GM19467 (cell line): ENCODE data around the gene ECT2.
"Not testable (repeated sequence)": the region's sequence is repeated elsewhere in the genome, so short reads cannot be mapped to it uniquely, and the experiment has no call there.

Experiments
- ATAC-seq: cut with Tn5 transposase; IDR thresholded peaks from one replicate; pipeline ENCODE4 v1.9.1; 2021; ENCODE audit warnings: mild to moderate bottlenecking, moderate library complexity; ENCODE audit not compliant: unreplicated experiment

The ECT2 gene

DNA sequence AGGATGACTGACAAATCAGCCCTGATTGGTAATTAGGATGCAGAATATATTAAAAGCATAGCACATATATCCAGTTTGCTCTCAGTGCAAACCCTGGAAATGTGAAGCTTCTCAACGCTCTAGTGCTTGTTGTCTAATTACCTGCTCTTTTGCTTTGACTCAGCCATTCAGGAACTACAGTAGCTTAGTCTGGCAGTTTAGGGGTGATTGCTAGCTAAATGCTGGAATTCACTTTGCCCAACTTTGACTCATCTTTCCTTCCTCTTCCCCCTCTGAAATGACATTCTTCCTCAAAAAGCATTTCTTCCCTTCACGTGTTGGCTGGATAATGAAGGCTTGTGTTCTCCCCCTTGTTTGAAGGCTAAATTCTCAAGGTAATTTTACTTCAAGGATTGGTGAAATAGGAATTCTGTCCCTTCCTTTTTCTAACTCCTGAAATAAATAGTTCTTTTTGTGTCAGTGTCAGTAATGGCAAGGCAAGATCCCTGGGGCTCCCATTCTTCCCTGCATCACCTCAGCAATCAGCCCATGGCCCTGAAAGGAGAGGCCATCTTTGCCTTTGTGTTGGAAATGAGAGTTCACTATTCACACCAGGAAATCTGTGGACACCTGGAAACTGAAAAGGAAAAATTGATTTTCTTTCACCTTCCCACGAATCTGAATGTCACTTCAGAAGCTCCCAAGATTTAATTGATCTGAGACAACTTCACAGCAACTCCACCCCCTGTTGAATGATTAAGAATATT is 103.6 kb downstream of the ECT2 start:
- no peak for ATAC-seq

DNA sequence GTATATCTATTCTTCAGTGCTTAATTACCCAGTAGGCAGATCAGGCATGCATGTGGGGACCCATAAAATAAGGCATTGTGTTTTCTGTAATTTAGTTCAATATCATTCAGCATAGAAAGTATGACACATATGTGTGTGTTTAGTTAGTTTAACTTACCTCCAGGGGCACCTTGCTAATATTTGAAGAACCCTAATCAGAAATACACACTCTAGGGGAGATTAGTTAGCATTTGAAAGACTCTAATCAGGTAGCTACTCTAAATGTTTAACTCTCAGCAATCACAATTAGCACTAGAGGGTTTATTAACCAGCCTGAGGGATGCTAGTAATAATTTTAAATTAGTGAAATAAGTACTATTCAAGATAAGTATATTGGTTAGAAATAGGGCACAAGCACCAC is 104.5 kb downstream of the ECT2 start:
- ATAC-seq: no peak

DNA sequence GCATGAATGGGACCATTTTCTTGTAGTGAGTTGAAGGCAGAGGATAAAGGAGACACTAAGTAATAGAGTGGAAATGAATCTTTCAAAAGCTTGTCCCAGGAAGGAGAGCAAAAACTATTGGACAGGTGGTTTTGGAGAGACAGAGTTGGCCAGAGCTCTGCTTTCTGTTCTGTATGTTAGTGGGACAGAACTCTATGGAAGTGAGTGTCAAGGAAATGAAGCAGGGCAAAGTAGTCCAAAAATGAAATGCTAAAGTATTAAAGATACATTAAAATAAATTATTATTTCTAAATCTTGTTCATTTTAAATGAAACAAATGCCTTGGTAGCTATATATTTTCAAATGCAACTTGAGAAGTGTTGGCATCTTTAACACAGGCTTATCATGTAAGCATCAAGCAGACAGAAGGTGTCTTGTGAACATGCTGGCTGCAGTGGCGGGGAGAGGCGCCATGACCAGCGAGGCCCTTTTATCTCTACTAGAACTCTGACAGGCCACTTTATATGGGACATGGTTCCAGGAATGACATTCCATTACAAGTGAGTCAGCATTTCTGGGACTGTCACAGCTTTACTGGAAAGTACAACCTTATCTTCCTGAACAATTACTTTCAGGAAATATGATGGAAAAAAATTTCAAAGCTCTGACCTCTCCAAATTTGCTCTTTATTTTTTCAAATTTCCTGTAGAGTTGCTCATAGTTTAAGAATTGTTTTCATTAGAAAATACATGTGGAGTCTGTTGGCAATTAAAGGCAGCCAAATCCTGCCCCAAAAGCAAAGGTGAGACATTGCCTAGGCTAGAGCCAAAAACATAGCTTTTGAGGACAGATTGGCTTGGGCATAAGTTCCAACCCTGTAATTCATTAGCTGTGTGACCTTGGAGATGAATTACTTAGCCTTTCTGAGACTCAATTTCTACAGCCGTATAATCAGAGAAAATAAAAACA is 106.5 kb downstream of the ECT2 start:
- ATAC-seq: no peak

DNA sequence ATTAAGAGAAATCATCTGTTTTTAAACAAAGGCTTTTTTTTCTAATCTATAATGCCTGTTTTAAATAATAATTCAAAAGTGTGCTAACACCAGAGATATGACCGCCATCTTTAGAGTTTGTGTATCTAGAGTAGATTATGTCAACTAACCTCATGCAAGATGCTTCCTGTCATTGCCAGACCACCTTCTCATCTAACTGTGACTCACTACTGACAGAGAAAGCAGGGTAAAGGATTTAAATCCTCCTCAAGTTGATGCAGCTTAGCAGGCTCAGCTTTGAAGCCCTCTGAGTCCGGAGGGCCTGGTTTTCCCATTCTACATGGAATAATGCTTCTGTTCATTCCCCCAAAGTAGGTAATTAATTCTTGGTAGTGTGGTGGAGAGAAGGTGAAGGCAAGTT is 108.5 kb downstream of the ECT2 start:
- ATAC-seq: no peak

DNA sequence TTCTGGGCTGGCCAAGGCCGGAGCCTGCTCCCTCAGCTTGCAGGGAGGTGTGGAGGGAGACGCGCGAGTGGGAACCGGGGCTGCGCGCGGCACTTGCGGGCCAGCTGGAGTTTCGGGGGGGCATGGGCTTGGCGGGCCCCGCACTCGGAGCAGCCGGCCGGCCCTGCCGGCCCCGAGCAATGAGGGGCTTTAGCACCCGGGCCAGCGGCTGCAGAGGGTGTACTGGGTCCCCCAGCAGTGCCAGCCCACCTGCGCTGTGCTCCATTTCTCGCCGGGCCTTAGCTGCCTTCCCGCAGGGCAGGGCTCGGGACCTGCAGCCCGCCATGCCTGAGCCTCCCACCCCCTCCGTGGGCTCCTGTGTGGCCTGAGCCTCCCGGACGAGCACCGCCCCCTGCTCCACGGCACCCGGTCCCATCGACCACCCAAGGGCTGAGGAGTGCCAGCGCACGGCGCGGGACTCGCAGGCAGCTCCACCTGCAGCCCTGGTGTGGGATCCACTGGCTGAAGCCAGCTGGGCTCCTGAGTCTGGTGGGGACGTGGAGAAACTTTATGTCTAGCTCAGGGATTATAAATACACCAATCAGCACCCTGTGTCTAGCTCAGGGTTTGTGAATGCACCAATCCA is 116.3 kb downstream of the ECT2 start:
- not testable (repeated sequence) for ATAC-seq

DNA sequence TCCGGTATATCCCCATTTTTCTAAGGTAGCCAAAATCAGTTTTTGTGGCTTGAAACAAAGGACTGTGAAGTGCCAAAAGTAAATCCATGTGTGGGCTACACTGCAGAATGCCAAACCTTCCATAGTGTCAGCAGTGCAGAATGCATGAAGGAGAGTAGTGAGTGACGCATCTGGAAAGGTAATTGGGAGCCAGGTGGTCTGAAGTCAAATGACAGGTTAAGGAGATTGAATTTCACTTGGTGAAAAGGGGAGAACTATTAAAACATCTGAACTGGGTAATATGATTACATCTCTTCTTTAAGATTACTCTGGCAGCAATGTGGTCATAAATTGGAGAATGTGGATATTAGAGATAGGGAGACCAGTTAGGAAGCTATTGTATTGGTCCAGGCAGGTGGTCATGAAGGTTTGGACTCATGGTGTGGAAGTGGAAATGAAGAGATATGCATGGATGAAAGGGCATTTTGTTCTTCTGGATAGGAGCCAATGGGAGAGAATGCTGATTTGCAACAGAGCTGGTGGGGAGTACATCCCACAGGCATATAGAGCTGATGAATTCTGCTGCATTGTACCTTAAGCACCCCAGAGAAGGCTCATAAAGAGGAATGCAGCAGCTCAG is 118.2 kb downstream of the ECT2 start:
- no peak for ATAC-seq

DNA sequence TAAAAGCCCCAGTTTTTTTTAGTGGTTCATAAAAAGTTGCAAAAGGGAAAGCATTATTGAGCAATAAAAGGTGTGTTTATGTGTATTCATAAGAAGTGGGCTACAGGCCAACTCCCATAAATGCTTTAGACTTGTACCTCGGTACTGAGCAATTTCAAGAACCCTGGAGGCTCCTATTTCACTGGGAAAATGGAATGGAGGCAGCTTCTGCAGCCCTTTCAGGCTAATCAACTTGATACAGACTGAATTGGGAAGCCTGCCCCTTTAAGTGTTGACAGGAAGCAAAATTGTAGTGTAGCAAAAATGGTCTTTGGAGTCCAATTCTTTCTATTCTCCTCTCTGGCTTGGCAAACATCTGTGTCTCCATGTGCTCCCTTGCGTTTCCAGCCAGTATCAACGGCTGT is 118.8 kb downstream of the ECT2 start:
- ATAC-seq: no peak

DNA sequence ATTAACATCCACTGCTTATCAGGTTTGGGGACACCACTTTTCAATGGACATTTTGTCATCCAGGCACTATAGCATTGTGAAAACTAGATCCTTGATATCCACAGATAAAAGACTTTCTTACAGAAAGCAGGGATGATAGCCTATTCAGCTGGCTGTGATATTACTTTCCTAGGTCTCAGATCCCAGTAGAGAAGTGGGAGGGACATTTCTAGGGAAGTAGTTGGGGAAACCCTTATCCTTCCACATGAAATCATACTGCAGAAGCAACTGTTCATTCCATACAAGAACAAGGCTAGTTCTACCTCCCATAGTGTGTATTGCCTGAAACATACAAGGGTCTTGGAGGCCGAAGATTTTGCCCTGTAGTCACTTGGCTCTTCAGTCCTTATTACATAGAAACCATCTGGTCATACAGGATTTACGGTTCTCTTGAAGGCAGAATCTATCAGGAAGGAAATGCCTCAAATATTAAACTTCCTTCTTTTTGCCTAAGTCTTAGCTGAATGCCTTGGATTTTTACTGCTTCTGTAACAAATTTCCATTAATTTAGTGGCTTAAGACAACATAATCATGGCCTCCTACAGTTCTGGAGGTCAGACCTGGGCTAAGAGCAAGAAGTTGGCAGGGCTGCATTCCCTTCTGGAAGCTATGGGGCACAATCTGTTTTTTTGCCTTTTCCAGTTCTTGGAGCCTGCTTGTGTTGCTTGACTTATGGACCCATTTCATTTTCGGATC is 119.4 kb downstream of the ECT2 start:
- ATAC-seq: no peak
